ENCODE data around the gene WDR64. TPM values are rescaled to one million over a fixed set of nuclear protein-coding genes. Genes with fewer than 3 reads are reported as not detected.

WDR64 gene
- total RNA-seq, 1 experiment from 2014 or later = not detected

DNA sequence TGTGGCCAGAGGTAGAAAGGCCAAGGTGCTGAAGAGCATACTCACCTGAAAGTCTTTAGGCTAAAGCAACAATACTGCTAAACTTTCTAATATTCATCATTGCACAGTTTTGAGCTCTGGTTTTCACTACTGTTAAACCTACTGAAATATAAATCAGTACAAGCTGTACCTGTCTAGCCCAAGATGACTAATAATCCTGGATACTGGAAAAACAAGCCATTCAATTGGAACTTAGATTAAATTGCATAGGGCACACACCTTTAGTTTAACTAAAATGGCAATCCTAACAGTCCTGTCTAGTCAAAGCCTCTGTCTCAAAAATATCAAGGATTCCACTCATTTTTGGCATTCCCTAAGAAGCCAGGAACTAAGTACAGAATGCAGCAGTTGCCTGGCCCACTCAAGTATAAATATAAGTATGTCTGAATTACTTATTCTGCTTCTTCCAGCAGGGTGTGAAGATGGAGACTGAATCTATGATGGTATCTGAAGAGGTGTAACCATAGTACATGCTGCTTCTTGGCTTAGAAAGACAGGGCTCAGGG, 15.0 kb upstream of the WDR64 start:
- no peak for TF ChIP-seq EZH2 (IDR thresholded peaks at IDR 0.05; ENCODE audit: low read depth)
- TF ChIP-seq, protein P1, sequence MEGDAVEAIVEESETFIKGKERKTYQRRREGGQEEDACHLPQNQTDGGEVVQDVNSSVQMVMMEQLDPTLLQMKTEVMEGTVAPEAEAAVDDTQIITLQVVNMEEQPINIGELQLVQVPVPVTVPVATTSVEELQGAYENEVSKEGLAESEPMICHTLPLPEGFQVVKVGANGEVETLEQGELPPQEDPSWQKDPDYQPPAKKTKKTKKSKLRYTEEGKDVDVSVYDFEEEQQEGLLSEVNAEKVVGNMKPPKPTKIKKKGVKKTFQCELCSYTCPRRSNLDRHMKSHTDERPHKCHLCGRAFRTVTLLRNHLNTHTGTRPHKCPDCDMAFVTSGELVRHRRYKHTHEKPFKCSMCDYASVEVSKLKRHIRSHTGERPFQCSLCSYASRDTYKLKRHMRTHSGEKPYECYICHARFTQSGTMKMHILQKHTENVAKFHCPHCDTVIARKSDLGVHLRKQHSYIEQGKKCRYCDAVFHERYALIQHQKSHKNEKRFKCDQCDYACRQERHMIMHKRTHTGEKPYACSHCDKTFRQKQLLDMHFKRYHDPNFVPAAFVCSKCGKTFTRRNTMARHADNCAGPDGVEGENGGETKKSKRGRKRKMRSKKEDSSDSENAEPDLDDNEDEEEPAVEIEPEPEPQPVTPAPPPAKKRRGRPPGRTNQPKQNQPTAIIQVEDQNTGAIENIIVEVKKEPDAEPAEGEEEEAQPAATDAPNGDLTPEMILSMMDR (conservative IDR thresholded peaks at IDR 0.05) = no peak
- Histone ChIP-seq H3K4me3 (peak overlapping the region; percentile 78; the same call in 1 of the 2 replicates), H3K79me2 (ENCODE audit: low read depth) (peaks cover 63% of the 10 kb centered on the region), H3K4me1 (replicated peaks; ENCODE audit: insufficient read depth) (peaks cover 41% of the 10 kb centered on the region), H2AFZ (no peak overlapping the region), H3K9me2 (ENCODE audit: insufficient read depth) (no peaks in the 10 kb centered on the region), H3K36me3 (ENCODE audit: low read depth) (peaks cover 27% of the 10 kb centered on the region), H3K27me3 (ENCODE audit: insufficient read depth, low read depth) (no peaks in the 10 kb centered on the region), H3K27ac (peak overlapping the region; percentile 28; the same call in 1 of the 2 replicates), H3K9me3 (ENCODE audit: insufficient read depth, low read depth) (no peaks in the 10 kb centered on the region), H3K4me2 (peak overlapping the region; percentile 100), H4K20me1 (ENCODE audit: insufficient read depth) (no peaks in the 10 kb centered on the region), H3F3A (ENCODE audit: insufficient read depth, low read depth) (peaks cover 30% of the 10 kb centered on the region)
- CTCF ChIA-PET = interaction anchor here (0.6 kb wide), 1 partner anchor 133 kb away, joined by 3 read pairs; no protein-coding TSS in a partner anchor
- no TSS peak for BruUV-seq (replicated peaks)
- DNase-seq = peak in 1 of 2 experiments; percentile 49
- POLR2A ChIA-PET (ENCODE audit: unreplicated experiment) = interaction anchor here (0.5 kb wide), 1 partner anchor 55 kb away, joined by 6 read pairs; no protein-coding TSS in a partner anchor
- intact Hi-C loops (cut with micrococcal nuclease; ENCODE audit: unreplicated experiment) = no loop called here

DNA sequence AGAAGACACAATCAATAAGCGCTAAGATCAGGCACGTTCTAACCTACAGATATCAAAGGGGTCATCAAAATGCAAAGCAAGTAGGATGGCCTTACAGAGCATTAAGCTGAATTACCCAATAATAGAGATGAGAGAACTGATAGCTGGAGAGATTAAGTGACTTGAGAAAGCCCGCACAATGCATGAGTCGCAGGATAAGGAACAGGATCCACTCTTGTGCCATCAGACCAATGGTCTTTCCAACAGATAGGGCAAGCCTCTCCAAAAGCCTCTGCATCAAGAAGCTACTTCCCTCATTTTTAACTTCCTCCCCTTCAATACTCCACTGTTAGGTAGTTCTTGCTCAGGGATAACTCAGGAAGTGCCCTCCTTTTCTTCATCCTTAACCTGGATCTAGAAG, 14.5 kb upstream of the WDR64 start:
- peaks cover 35% of the 10 kb centered on the region for H3F3A ChIP-seq (ENCODE audit: insufficient read depth, low read depth)
- H3K9me3 ChIP-seq (ENCODE audit: insufficient read depth, low read depth) = no peaks in the 10 kb centered on the region
- H3K4me2 ChIP-seq = peak overlapping the region; percentile 100
- no peaks in the 10 kb centered on the region for H4K20me1 ChIP-seq (ENCODE audit: insufficient read depth)
- H3K36me3 ChIP-seq (ENCODE audit: low read depth) = peaks cover 27% of the 10 kb centered on the region
- H3K27me3 ChIP-seq (ENCODE audit: insufficient read depth, low read depth) = no peaks in the 10 kb centered on the region
- ChIA-PET CTCF (interaction anchor here (0.6 kb wide), 1 partner anchor 133 kb away, joined by 3 read pairs; no protein-coding TSS in a partner anchor), POLR2A (ENCODE audit: unreplicated experiment) (interaction anchor here (0.7 kb wide), 1 partner anchor 49 kb away, joined by 3 read pairs; no protein-coding TSS in a partner anchor)
- peak in 1 of 2 experiments; percentile 52 for DNase-seq
- no peak overlapping the region for H2AFZ ChIP-seq
- TF ChIP-seq, protein P1 (conservative IDR thresholded peaks at IDR 0.05) = no peak
- no peak for TF ChIP-seq EZH2 (IDR thresholded peaks at IDR 0.05; ENCODE audit: low read depth)
- intact Hi-C loops (cut with micrococcal nuclease; ENCODE audit: unreplicated experiment) = loop anchor here (1.0 kb wide), 1 partner anchor 200 kb away; no protein-coding TSS in a partner anchor
- peaks cover 63% of the 10 kb centered on the region for H3K79me2 ChIP-seq (ENCODE audit: low read depth)
- peak overlapping the region; percentile 78 for H3K4me3 ChIP-seq
- peaks cover 46% of the 10 kb centered on the region for H3K4me1 ChIP-seq (replicated peaks; ENCODE audit: insufficient read depth)
- H3K9me2 ChIP-seq (ENCODE audit: insufficient read depth) = no peaks in the 10 kb centered on the region
- H3K27ac ChIP-seq = peak overlapping the region; percentile 68; the same call in 1 of the 2 replicates
- BruUV-seq (replicated peaks) = no TSS peak

- peaks cover 37% of the 10 kb centered on the region for H3F3A ChIP-seq (ENCODE audit: insufficient read depth, low read depth)
- H3K4me1 ChIP-seq (replicated peaks; ENCODE audit: insufficient read depth) = peaks cover 46% of the 10 kb centered on the region
- peak overlapping the region; percentile 68; the same call in 1 of the 2 replicates for H3K27ac ChIP-seq
- peaks cover 63% of the 10 kb centered on the region for H3K79me2 ChIP-seq (ENCODE audit: low read depth)
- DNase-seq = no peak
- BruUV-seq (replicated peaks) = no TSS peak
- POLR2A ChIA-PET (ENCODE audit: unreplicated experiment) = interaction anchor here (0.7 kb wide), 1 partner anchor 48 kb away, joined by 3 read pairs; no protein-coding TSS in a partner anchor
- H3K9me3 ChIP-seq (ENCODE audit: insufficient read depth, low read depth) = peaks cover 2% of the 10 kb centered on the region; the same call in 1 of the 2 replicates
- H3K9me2 ChIP-seq (ENCODE audit: insufficient read depth) = no peaks in the 10 kb centered on the region
- H4K20me1 ChIP-seq (ENCODE audit: insufficient read depth) = no peaks in the 10 kb centered on the region
- no peak overlapping the region for H2AFZ ChIP-seq
- peak overlapping the region; percentile 78 for H3K4me3 ChIP-seq
- CTCF ChIA-PET = interaction anchor here (0.5 to 0.6 kb wide), 2 partner anchors 111 to 788 kb away, joined by 5 to 6 read pairs; no protein-coding TSS in a partner anchor
- H3K36me3 ChIP-seq (ENCODE audit: low read depth) = peaks cover 27% of the 10 kb centered on the region
- peak overlapping the region; percentile 100 for H3K4me2 ChIP-seq
- TF ChIP-seq, protein P1 (conservative IDR thresholded peaks at IDR 0.05) = no peak
- no peak for TF ChIP-seq EZH2 (IDR thresholded peaks at IDR 0.05; ENCODE audit: low read depth)
- no peaks in the 10 kb centered on the region for H3K27me3 ChIP-seq (ENCODE audit: insufficient read depth, low read depth)
- intact Hi-C loops (cut with micrococcal nuclease; ENCODE audit: unreplicated experiment) = loop anchor here (1.0 kb wide), 1 partner anchor 199 kb away; no protein-coding TSS in a partner anchor
Measured at GRCh38 chr1:241638099-241638682, 13.9 kb upstream of the WDR64 start.
